Astrocyte (in vitro differentiated cells and primary cell): Measurements from ENCODE around the gene NT5C1B. TPM values are rescaled to one million over a fixed set of nuclear protein-coding genes. Genes with fewer than 3 reads are reported as not detected.
A peak's percentile ranks its signal among the peaks of the same experiment; 100 is the strongest.

ENCODE experiments used
- DNase-seq: peaks from one replicate; pipeline ENCODE4 v3.0.0-alpha.2; 2010; ENCODE audit warnings: low read depth
- FAIRE-seq: peaks from 2 replicates; lab custom pipeline; 2011; peaks lifted over from hg19 to GRCh38; lab: Jason Lieb, UNC
- H2AFZ ChIP-seq: 2 replicates; pipeline ENCODE4 v1.6.0; 2012; ENCODE audit warnings: low read depth, low read length, inconsistent platforms
- H3K27ac ChIP-seq: 2 replicates; pipeline ENCODE4 v1.5.1; 2011; ENCODE audit warnings: low read depth, low read length, inconsistent platforms
- H3K27me3 ChIP-seq: 2 replicates; pipeline ENCODE4 v1.6.0; 2011; ENCODE audit warnings: low read length, inconsistent platforms; ENCODE audit not compliant: insufficient read depth
- H3K36me3 ChIP-seq: 2 replicates; pipeline ENCODE4 v1.5.1; 2011; ENCODE audit warnings: low read length, inconsistent platforms; ENCODE audit not compliant: insufficient read depth
- H3K4me1 ChIP-seq: 2 replicates; pipeline ENCODE4 v1.5.1; 2011; ENCODE audit warnings: low read length, inconsistent platforms; ENCODE audit not compliant: insufficient read depth
- H3K4me2 ChIP-seq: 2 replicates; pipeline ENCODE4 v1.6.0; 2012; ENCODE audit warnings: low read length, inconsistent platforms
- H3K4me3 ChIP-seq: 2 replicates; pipeline ENCODE4 v1.5.1; 2011; ENCODE audit warnings: low read depth, mild to moderate bottlenecking, low read length, inconsistent platforms; ENCODE audit not compliant: insufficient read depth
- H3K79me2 ChIP-seq: 2 replicates; pipeline ENCODE4 v1.6.0; 2012; ENCODE audit warnings: mild to moderate bottlenecking, low read length, inconsistent platforms; ENCODE audit not compliant: insufficient read depth
- H3K9ac ChIP-seq: 2 replicates; pipeline ENCODE4 v1.6.0; 2012; ENCODE audit warnings: mild to moderate bottlenecking, low read length, inconsistent platforms
- H3K9me3 ChIP-seq: 2 replicates; pipeline ENCODE4 v1.5.1; 2012; ENCODE audit warnings: low read depth, mild to moderate bottlenecking, low read length, inconsistent platforms; ENCODE audit not compliant: insufficient read depth
- H4K20me1 ChIP-seq: 2 replicates; pipeline ENCODE4 v1.6.0; 2012; ENCODE audit warnings: low read length, inconsistent platforms; ENCODE audit not compliant: insufficient read depth
- H3K27ac Mint-ChIP-seq: one replicate; pipeline ENCODE4 v1.8.0; 2021; ENCODE audit warnings: mild to moderate bottlenecking, mixed read lengths; ENCODE audit not compliant: unreplicated experiment
- H3K27me3 Mint-ChIP-seq: one replicate; pipeline ENCODE4 v1.8.0; 2021; ENCODE audit warnings: low read depth, mixed read lengths; ENCODE audit not compliant: unreplicated experiment
- H3K36me3 Mint-ChIP-seq: one replicate; pipeline ENCODE4 v1.8.0; 2021; ENCODE audit warnings: low read depth, mixed read lengths; ENCODE audit not compliant: unreplicated experiment
- H3K4me1 Mint-ChIP-seq: one replicate; pipeline ENCODE4 v1.8.0; 2021; ENCODE audit warnings: low read depth, mixed read lengths; ENCODE audit not compliant: unreplicated experiment
- H3K4me3 Mint-ChIP-seq: one replicate; pipeline ENCODE4 v1.8.0; 2021; ENCODE audit warnings: mild to moderate bottlenecking, moderate library complexity, mixed read lengths; ENCODE audit not compliant: unreplicated experiment
- H3K9me3 Mint-ChIP-seq: one replicate; pipeline ENCODE4 v1.8.0; 2021; ENCODE audit warnings: mild to moderate bottlenecking, mixed read lengths; ENCODE audit not compliant: unreplicated experiment
- EZH2 ChIP-seq: IDR thresholded peaks from 2 replicates; pipeline ENCODE4 v1.6.1; 2012; ENCODE audit warnings: mild to moderate bottlenecking, low read length, inconsistent platforms; ENCODE audit not compliant: insufficient read depth
- total RNA-seq: library from RNA; stranded (reverse); gene quantifications from 2 replicates; pipeline ENCODE4 v1.2.1, GENCODE V29; 2021
- TF ChIP-seq, protein P1 (sequence below): IDR thresholded peaks from 2 replicates; pipeline ENCODE4 v1.5.1; 2011; ENCODE audit warnings: low read depth, mild to moderate bottlenecking, inconsistent platforms, low read length, moderate library complexity; ENCODE audit not compliant: insufficient read depth

Gene NT5C1B
- total RNA-seq, 1 donor from 2014 or later, result not detected

DNA sequence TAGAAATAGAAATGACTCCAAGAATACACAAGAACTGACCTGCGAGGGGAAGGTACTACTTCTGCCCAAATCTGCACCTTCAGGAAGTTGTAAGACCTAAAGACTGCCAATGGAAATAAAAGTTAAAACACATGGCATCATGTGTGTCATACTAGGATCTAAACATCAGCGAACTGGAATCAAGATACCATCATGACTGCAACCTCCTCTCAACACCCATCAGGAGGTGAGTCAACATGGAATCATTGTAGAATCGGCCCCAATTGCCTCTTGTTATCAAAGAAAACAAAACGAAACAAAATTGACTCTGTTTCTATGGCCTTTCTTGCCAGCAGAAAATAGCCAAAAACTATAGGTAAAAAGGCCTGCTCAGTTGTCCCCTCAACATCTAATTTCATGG is 44.0 kb downstream of the NT5C1B start:
- Histone ChIP-seq H2AFZ (no peak overlapping the region), H3K79me2 (no peaks in the 10 kb centered on the region), H3K27ac (no peak overlapping the region), H3K27me3 (no peaks in the 10 kb centered on the region), H3K36me3 (no peaks in the 10 kb centered on the region), H3K4me1 (peaks cover 3% of the 10 kb centered on the region), H3K4me3 (no peak overlapping the region), H4K20me1 (no peaks in the 10 kb centered on the region), H3K9me3 (no peaks in the 10 kb centered on the region), H3K9ac (no peak overlapping the region), H3K4me2 (peak overlapping the region; percentile 55)
- Mint-ChIP-seq H3K4me1 (peaks cover 3% of the 10 kb centered on the region), H3K27ac (no peak overlapping the region), H3K27me3 (no peaks in the 10 kb centered on the region), H3K4me3 (no peak overlapping the region), H3K36me3 (no peaks in the 10 kb centered on the region), H3K9me3 (no peaks in the 10 kb centered on the region)
- TF ChIP-seq EZH2, result no peak
- TF ChIP-seq, protein P1, sequence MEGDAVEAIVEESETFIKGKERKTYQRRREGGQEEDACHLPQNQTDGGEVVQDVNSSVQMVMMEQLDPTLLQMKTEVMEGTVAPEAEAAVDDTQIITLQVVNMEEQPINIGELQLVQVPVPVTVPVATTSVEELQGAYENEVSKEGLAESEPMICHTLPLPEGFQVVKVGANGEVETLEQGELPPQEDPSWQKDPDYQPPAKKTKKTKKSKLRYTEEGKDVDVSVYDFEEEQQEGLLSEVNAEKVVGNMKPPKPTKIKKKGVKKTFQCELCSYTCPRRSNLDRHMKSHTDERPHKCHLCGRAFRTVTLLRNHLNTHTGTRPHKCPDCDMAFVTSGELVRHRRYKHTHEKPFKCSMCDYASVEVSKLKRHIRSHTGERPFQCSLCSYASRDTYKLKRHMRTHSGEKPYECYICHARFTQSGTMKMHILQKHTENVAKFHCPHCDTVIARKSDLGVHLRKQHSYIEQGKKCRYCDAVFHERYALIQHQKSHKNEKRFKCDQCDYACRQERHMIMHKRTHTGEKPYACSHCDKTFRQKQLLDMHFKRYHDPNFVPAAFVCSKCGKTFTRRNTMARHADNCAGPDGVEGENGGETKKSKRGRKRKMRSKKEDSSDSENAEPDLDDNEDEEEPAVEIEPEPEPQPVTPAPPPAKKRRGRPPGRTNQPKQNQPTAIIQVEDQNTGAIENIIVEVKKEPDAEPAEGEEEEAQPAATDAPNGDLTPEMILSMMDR, result no peak
- FAIRE-seq (peak; percentile 56), DNase-seq (peak; percentile 54)

GRCh38 chr2:18544171-18544570 is 45.2 kb downstream of the NT5C1B start:
- no peaks in the 10 kb centered on the region for H3K9me3 Mint-ChIP-seq
- peaks cover 3% of the 10 kb centered on the region for H3K4me1 ChIP-seq
- no peak overlapping the region for H3K27ac Mint-ChIP-seq
- H3K27me3 ChIP-seq, result no peaks in the 10 kb centered on the region
- H3K79me2 ChIP-seq, result no peaks in the 10 kb centered on the region
- H3K27ac ChIP-seq, result no peak overlapping the region
- no peak overlapping the region for H2AFZ ChIP-seq
- FAIRE-seq (no peak), DNase-seq (no peak)
- H3K9ac ChIP-seq, result no peak overlapping the region
- H4K20me1 ChIP-seq, result no peaks in the 10 kb centered on the region
- no peak overlapping the region for H3K4me3 Mint-ChIP-seq
- no peak overlapping the region for H3K4me3 ChIP-seq
- H3K36me3 ChIP-seq, result no peaks in the 10 kb centered on the region
- TF ChIP-seq, protein P1, result no peak
- no peak for TF ChIP-seq EZH2
- no peak overlapping the region for H3K4me2 ChIP-seq
- no peaks in the 10 kb centered on the region for H3K9me3 ChIP-seq
- H3K27me3 Mint-ChIP-seq, result no peaks in the 10 kb centered on the region
- no peaks in the 10 kb centered on the region for H3K36me3 Mint-ChIP-seq
- H3K4me1 Mint-ChIP-seq, result peaks cover 3% of the 10 kb centered on the region

DNA sequence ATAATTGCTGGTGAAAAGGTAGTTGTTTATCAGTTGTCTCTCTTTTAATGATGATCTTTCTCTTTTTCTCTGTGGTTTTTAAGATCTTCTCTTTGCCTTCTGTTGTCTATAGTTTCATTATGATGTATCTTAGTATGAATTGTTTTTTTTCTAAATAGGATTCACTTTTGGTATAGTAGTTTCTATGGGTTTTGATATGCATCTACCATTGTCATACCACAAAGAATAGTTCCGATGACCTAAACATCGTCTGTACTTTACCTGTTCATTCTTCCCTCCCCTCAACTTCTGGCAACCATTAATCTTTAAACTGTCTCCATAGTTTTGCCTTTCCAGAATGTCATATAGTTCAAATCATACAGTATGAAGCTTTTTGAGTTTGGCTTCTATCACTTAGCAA is 48.5 kb downstream of the NT5C1B start:
- no peaks in the 10 kb centered on the region for H3K36me3 Mint-ChIP-seq
- Histone ChIP-seq H3K4me2 (no peak overlapping the region), H3K27me3 (no peaks in the 10 kb centered on the region), H3K27ac (no peak overlapping the region), H3K4me3 (no peak overlapping the region), H3K36me3 (no peaks in the 10 kb centered on the region), H3K4me1 (peaks cover 3% of the 10 kb centered on the region), H3K9me3 (no peaks in the 10 kb centered on the region), H2AFZ (no peak overlapping the region), H3K9ac (no peak overlapping the region), H3K79me2 (no peaks in the 10 kb centered on the region), H4K20me1 (no peaks in the 10 kb centered on the region)
- FAIRE-seq (peak; percentile 9), DNase-seq (no peak)
- H3K4me3 Mint-ChIP-seq, result no peak overlapping the region
- H3K4me1 Mint-ChIP-seq, result no peaks in the 10 kb centered on the region
- no peak overlapping the region for H3K27ac Mint-ChIP-seq
- no peak for TF ChIP-seq EZH2
- TF ChIP-seq, protein P1, result no peak
- no peaks in the 10 kb centered on the region for H3K9me3 Mint-ChIP-seq
- H3K27me3 Mint-ChIP-seq, result no peaks in the 10 kb centered on the region
